GM12872 (cell line): Measurements from ENCODE around the gene SPATA21.

ENCODE experiments used
- TF ChIP-seq, protein P1 (sequence below): IDR thresholded peaks from 3 replicates; pipeline ENCODE4 v1.5.1; 2011; ENCODE audit warnings: low read depth, mild to moderate bottlenecking, low read length, moderate library complexity; ENCODE audit not compliant: insufficient read depth

The SPATA21 gene, protein sequence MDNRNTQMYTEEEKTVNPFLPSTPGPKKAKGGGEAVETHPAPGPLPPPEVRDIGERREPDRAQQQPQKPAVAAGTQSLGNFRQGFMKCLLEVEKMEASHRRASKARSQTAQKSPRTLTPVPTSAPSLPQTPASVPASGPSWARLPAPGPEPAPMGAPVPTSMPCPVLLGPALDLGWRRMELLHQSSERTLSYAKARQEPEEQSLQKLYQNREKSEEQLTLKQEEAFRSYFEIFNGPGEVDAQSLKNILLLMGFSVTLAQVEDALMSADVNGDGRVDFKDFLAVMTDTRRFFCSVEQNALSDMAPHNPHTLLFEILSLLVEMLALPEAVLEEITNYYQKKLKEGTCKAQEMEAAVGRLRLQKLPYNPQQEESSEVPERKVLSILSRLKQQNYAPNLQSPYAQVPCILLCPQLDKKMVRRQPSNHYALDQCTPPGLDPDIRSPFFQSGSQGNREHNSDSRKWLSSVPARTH

DNA sequence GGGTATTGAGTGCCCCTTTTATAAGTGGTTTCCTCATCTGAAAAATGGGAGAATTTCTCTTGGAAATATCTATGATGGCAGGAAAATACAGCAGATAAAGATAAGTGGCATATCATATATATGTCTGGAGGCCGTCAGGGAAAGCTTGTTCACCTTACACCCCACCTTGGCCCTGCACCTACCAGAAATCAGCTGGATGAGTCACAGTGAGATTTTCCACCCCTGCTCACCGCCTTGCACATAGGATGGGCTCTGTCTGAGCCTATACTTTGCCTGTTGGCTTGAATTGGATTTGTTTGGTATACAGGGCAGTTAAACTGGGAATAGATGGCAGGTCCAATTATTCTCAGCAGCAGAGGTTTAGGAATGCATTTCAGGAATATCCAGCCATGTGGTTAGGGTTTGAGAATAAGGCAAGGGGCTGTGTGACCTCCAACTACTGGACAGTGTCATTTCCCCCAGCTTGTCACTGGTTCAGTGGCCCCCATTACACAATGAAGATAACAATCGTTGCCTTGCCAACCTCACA is at the start of gene SPATA21:
Gene SPATA21, minus strand, starts transcription at position 479 of the 529 bp plus-strand sequence. CDS start 6,053 bp downstream, outside the sequence.
- TF ChIP-seq, protein P1, sequence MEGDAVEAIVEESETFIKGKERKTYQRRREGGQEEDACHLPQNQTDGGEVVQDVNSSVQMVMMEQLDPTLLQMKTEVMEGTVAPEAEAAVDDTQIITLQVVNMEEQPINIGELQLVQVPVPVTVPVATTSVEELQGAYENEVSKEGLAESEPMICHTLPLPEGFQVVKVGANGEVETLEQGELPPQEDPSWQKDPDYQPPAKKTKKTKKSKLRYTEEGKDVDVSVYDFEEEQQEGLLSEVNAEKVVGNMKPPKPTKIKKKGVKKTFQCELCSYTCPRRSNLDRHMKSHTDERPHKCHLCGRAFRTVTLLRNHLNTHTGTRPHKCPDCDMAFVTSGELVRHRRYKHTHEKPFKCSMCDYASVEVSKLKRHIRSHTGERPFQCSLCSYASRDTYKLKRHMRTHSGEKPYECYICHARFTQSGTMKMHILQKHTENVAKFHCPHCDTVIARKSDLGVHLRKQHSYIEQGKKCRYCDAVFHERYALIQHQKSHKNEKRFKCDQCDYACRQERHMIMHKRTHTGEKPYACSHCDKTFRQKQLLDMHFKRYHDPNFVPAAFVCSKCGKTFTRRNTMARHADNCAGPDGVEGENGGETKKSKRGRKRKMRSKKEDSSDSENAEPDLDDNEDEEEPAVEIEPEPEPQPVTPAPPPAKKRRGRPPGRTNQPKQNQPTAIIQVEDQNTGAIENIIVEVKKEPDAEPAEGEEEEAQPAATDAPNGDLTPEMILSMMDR: no peak

DNA sequence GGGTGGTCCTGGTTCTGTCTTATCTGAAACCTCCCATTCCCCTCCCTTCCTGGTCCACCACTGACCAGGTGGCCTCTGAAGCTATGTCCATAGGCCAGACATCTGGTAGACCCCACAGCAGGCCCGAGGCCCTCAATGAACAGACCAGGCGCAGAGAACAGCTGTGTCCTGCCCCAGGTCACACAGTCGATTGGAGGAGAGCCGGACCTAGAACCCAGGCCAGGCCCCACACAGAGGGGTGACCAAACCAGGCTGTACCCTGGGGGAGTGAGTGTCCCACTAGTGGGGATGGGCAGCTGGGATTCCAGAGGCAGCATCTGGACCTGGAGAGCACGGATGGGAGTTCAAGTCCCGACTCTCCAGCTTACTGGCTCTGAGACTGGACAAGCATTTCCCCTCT is 47.7 kb upstream of the SPATA21 start:
- TF ChIP-seq, protein P1: no peak

DNA sequence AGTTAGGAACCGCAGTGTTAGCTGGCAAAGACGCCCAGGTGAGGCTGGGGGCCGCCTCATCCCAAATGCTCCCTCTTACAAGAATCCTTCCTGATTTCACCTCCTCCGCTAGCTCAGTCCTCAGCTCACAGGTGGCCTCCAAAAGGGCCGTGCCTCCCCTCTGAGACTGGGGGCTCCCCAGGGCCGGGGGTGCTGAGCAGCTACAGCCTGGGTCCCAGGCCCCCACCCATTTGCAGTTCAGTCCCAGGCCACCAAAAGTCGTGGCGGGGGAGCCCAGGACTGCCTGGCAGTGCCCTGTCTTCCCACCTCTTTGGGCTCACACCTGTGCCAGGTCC is 47.2 kb upstream of the SPATA21 start:
- TF ChIP-seq, protein P1: no peak

DNA sequence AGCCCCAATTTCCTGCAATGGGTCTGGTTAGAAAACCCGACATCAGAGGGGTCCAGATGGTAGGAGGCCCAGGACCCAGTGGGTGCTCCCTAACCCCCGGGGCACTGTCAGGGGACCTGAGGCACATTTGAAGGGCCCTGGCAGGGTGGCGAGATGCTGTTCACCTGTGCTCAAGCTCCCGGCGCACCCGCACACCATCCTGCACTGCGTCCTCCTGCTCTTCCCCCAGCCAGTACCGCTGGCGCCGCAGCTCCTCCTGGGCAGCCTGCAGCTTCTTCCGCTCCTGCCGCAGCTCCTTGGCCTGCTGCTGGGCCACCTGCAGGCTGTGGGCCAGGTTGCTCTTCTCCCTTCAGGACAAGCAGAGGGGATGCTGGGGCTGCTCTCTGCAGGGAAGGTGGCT is 40.9 kb upstream of the SPATA21 start:
- TF ChIP-seq, protein P1: no peak

DNA sequence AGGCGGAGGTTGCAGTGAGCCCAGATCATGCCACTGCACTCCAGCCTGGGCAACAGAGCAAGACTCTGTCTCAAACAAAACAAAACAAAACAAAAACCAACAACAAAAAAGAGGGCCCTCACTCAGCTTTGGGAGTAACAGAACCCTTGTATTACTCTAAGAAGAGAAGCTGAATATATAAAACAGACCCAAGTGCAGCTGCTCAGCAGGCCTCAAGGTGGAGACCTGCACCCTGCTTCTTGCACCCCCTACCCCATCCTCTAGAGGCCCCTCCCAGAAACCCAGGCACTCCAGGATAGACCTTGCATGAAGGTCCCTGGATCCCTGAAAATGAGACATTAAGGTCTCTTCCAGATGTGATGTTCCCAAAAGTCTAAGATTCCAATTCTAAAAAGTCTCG is 37.7 kb upstream of the SPATA21 start:
- TF ChIP-seq, protein P1: peak; percentile 38; the same call in 2 of the 3 replicates

DNA sequence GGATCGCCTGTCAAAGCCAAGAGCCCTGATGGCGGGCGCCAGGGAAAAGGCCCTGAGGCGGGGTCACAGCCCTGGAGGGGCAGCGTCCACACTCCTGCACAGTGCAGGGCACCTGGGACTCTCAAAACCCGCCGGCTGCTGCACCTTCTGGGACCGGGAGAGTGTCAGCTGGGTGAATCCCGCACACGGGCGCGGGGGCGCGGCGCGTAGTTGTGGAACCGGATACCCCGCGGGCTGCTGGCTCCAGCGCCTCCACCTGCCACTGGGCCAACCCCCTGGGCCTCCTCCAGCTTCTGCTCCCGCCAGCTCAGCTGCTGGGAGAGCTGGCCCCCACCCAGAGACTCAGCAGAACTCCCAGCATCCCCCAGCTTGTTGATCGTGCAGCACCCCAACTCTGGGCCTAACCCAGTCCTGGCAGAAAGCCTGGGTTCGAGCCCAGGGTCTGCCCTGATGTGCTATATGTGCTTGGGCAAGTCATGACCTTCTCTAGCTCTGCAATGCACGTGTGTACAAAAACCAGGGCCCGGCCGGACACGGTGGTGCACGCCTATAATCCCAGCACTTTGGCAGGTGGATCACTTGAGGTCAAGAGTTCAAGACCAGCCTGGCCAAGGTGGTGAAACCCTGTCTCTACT is 37.1 kb upstream of the SPATA21 start:
- TF ChIP-seq, protein P1: no peak

DNA sequence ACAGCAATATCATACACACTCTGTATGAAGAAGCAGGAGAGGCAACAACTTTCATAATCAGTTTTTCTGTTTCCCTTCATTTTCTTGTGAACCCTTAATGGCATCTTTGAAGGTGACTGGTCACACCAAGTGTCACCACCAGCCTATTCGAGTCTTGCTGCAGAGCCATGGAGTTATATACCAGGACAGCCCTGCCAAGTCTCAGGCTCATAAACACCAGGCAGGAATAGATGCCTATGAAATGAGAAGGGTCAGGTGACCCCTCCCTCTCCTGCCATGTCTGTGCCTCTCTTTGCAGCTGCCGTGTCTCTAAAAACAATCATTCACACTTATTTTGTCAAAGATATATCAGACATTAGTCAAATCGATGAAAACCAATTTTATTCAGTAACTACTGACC is 31.3 kb upstream of the SPATA21 start:
- TF ChIP-seq, protein P1: no peak
